ENCODE results near the gene ANKRD35.

DNA sequence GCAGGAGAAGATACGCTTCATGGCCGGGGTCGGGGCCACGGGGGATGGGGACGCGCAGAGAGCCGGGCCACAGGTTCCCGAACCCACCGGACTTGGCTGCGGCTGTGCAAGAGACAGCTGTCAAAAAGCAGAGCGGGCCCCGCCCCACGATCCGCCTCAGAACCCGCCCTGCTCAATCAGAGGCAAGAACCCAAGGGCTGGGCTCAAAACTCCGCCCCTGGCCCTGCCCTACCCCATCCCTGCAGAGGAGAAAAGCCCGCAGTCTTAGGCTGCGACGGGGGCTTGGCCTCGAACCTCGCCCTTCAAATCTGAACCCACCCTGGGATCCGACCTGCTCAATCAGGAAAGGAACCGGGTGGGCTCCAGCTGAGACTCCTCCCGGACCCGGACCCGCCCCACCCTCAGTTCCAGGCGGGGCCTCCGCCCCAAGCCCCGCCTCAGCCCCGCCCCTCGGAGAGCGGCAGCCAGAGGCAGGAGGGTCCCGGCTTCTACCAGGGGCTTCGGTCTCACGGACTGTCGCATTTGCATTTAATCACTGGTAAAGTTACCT, at the start of gene ANKRD35:
- TF ChIP-seq, protein P1, sequence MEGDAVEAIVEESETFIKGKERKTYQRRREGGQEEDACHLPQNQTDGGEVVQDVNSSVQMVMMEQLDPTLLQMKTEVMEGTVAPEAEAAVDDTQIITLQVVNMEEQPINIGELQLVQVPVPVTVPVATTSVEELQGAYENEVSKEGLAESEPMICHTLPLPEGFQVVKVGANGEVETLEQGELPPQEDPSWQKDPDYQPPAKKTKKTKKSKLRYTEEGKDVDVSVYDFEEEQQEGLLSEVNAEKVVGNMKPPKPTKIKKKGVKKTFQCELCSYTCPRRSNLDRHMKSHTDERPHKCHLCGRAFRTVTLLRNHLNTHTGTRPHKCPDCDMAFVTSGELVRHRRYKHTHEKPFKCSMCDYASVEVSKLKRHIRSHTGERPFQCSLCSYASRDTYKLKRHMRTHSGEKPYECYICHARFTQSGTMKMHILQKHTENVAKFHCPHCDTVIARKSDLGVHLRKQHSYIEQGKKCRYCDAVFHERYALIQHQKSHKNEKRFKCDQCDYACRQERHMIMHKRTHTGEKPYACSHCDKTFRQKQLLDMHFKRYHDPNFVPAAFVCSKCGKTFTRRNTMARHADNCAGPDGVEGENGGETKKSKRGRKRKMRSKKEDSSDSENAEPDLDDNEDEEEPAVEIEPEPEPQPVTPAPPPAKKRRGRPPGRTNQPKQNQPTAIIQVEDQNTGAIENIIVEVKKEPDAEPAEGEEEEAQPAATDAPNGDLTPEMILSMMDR (IDR thresholded peaks at IDR 0.05; ENCODE audit: low read length): no peak
- no peak for TF ChIP-seq EZH2 (optimal IDR thresholded peaks at IDR 0.05; ENCODE audit: low read depth, low read length)
